Thoracic aorta endothelial cell (primary cell): ENCODE data around the gene ITGAV. TPM values are rescaled to one million over a fixed set of nuclear protein-coding genes. Genes with fewer than 3 reads are reported as not detected.

Experiments used
- total RNA-seq: library from RNA; depleted of rRNA; stranded (reverse); fragments of >200 nt; gene quantifications from 2 replicates; pipeline ENCODE4 v1.2.3, GENCODE V29; 2012

Gene ITGAV
- total RNA-seq: 235 and 337 TPM in 2 replicates

DNA sequence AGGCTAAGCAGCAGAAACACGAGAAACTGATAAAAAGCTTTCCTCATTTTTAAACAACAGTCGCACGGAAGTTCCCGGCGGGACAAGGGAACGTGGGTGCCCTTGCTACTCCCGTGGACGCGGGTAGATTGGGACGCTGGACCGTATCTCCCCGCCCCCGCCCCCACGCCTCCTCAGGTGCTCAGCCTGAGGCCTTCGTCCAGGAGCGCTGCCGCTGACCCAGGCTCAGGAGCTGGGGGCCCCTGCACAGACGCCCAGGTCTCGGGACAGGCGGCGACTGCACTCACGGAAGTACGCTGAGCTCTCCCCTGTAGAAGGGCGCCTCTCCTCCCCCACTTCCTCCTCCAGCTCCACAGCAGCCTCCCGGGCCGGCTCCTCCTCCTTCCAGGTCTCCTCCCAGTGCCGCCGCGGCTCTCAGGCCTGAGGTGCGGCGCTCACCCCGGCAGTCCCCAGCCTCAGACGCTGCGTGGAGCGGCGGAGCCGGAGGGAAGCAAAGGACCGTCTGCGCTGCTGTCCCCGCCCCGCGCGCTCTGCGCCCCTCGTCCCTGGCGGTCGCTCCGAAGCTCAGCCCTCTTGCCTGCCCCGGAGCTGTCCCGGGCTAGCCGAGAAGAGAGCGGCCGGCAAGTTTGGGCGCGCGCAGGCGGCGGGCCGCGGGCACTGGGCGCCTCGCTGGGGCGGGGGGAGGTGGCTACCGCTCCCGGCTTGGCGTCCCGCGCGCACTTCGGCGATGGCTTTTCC, at the start of gene ITGAV:
TSS of gene ITGAV (plus strand) at position 445 of the 738 bp plus-strand sequence. CDS start at position 728, 283 bp downstream.

Other genes starting within 250 kb of the ITGAV start
- gene ZC3H15, start 103.8 kb upstream of the ITGAV start, total RNA-seq: 118 and 122 TPM in 2 replicates
- gene FAM171B, start 104.0 kb downstream of the ITGAV start, total RNA-seq: 22.5 and 29.9 TPM in 2 replicates